Natural killer cell (primary cell): Measurements from ENCODE around the gene ASMTL. TPM values are rescaled to one million over a fixed set of nuclear protein-coding genes. Genes with fewer than 3 reads are reported as not detected.
"Not testable (repeated sequence)": the region's sequence is repeated elsewhere in the genome, so short reads cannot be mapped to it uniquely, and the experiment has no call there.

Source experiments
- ATAC-seq, 3 donors: fragments of 150-1000 bp in 2 of 3; fragments of 200-7000 bp in 1 of 3; cut with Tn5 transposase; 1 replicate in 1 of 3; 2 replicates in 2 of 3; pipeline ENCODE4 v1.10.0; 2021; ENCODE audit warnings: mild to moderate bottlenecking in 2 of 3, moderate library complexity in 2 of 3
- DNase-seq, 2 donors: peaks; one replicate each; pipeline versions ENCODE4 v3.0.0 to v3.0.0-alpha.2; 2013 to 2021; ENCODE audit warnings: mixed read lengths in 1 of 2
- H3K27ac ChIP-seq: one replicate; pipeline ENCODE4 v1.5.1; 2013; ENCODE audit warnings: mild to moderate bottlenecking, low read length
- H3K27me3 ChIP-seq: one replicate; pipeline ENCODE4 v1.6.1; 2013; ENCODE audit warnings: low read length; ENCODE audit not compliant: control insufficient read depth, insufficient read depth
- H3K36me3 ChIP-seq: one replicate; pipeline ENCODE4 v1.6.1; 2013; ENCODE audit warnings: low read length; ENCODE audit not compliant: control insufficient read depth, insufficient read depth
- H3K4me1 ChIP-seq: one replicate; pipeline ENCODE4 v1.6.1; 2013; ENCODE audit warnings: low read length; ENCODE audit not compliant: control insufficient read depth, insufficient read depth
- H3K4me3 ChIP-seq: one replicate; pipeline ENCODE4 v1.5.1; 2013; ENCODE audit warnings: low read length
- H3K9me3 ChIP-seq: one replicate; pipeline ENCODE4 v1.6.1; 2013; ENCODE audit warnings: low read length; ENCODE audit not compliant: control insufficient read depth, insufficient read depth
- H3K27ac Mint-ChIP-seq, 2 donors: one replicate each; pipeline ENCODE4 v1.8.0; 2022; ENCODE audit warnings: mild to moderate bottlenecking in 2 of 2, mixed read lengths in 2 of 2, moderate library complexity in 1 of 2
- H3K27me3 Mint-ChIP-seq, 2 donors: one replicate each; pipeline ENCODE4 v1.8.0; 2022; ENCODE audit warnings: low read depth in 2 of 2, mixed read lengths in 2 of 2
- H3K36me3 Mint-ChIP-seq: one replicate; pipeline ENCODE4 v1.8.0; 2022; ENCODE audit warnings: mixed read lengths
- H3K4me1 Mint-ChIP-seq, 2 donors: one replicate each; pipeline ENCODE4 v1.8.0; 2022; ENCODE audit warnings: mixed read lengths in 2 of 2
- H3K4me3 Mint-ChIP-seq: one replicate; pipeline ENCODE4 v1.8.0; 2022; ENCODE audit warnings: mild to moderate bottlenecking, moderate library complexity, mixed read lengths
- H3K9me3 Mint-ChIP-seq, 2 donors: one replicate each; pipeline ENCODE4 v1.8.0; 2022; ENCODE audit warnings: mixed read lengths in 2 of 2
- WGBS: methylation state at CpG from one replicate; pipeline ENCODE4 v1.1.7; 2013; ENCODE audit warnings: missing lambda C conversion rate; ENCODE audit not compliant: insufficient coverage; 5-methylcytosine and 5-hydroxymethylcytosine counted together
- intact Hi-C: fragments of 100-400 bp; cut with micrococcal nuclease; formaldehyde crosslinking; loops from one replicate; pipeline ENCODE4 v1.14.2; 2022
- total RNA-seq, 4 donors: library from RNA; stranded (reverse); fragments of 120-200 nt in 1 of 4; gene quantifications; one replicate each; pipeline versions ENCODE4 v1.2.3 to v1.2.4, GENCODE V29; 2013 to 2022
- TF ChIP-seq, protein P1 (sequence below): fragments of 200-600 bp; IDR thresholded peaks from one replicate; pipeline ENCODE4 v1.8.0; 2022; ENCODE audit warnings: antibody characterized with exemption

Gene ASMTL
- total RNA-seq, 3 donors from 2014 or later (not counting 1 experiment from before 2014, with no cell fraction given): 58.5 to 80.3 (median 66.1) TPM

DNA sequence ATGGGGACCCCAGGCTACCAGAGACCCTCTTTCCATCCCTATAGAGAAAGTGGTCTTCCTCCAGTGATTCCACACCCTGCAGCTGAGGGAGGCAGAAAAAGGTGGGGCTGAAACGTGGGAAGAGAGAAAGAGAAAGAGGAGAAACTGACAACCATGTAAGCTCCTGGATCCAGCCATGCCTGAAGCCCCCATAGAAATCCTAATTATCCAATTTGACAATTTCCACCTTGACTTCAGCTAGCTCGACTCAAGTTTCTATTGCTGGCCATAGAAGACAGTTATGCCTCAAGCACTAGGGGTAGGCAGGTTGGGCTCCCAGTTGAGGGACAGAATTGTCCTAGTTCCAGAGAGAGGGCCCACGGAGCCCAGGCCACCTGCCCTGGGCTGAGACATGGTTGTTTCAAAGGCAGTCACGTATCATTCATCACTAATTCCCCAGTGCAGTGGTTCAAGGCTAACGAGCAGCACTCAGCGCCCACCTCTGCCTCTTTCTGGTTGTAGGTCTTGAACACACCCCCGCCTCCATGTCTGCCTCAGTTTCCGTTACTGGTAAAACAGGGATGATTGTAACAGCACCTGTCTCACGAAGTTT lies 39.8 kb upstream of the ASMTL start:
- Histone ChIP-seq H3K4me1 (peaks cover 25% of the 10 kb centered on the region), H3K4me3 (no peak overlapping the region), H3K27me3 (no peaks in the 10 kb centered on the region), H3K36me3 (peaks cover 29% of the 10 kb centered on the region), H3K9me3 (no peaks in the 10 kb centered on the region), H3K27ac (peak overlapping the region; percentile 6)
- DNase-seq (no peak), ATAC-seq (no peak)
- 86% methylated on average over 8 of the region's 9 CpGs for WGBS
- intact Hi-C loops: no loop called here
- TF ChIP-seq, protein P1, sequence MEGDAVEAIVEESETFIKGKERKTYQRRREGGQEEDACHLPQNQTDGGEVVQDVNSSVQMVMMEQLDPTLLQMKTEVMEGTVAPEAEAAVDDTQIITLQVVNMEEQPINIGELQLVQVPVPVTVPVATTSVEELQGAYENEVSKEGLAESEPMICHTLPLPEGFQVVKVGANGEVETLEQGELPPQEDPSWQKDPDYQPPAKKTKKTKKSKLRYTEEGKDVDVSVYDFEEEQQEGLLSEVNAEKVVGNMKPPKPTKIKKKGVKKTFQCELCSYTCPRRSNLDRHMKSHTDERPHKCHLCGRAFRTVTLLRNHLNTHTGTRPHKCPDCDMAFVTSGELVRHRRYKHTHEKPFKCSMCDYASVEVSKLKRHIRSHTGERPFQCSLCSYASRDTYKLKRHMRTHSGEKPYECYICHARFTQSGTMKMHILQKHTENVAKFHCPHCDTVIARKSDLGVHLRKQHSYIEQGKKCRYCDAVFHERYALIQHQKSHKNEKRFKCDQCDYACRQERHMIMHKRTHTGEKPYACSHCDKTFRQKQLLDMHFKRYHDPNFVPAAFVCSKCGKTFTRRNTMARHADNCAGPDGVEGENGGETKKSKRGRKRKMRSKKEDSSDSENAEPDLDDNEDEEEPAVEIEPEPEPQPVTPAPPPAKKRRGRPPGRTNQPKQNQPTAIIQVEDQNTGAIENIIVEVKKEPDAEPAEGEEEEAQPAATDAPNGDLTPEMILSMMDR: no peak
- no peaks in the 10 kb centered on the region for H3K27me3 Mint-ChIP-seq
- no peak overlapping the region for H3K4me3 Mint-ChIP-seq
- H3K36me3 Mint-ChIP-seq: peaks cover 6% of the 10 kb centered on the region
- H3K4me1 Mint-ChIP-seq: peaks cover 39 to 56% of the 10 kb centered on the region in 2 donors
- peaks cover 0 to 5% of the 10 kb centered on the region in 2 donors for H3K9me3 Mint-ChIP-seq
- H3K27ac Mint-ChIP-seq: peak overlapping the region; percentile 65 to 78

DNA sequence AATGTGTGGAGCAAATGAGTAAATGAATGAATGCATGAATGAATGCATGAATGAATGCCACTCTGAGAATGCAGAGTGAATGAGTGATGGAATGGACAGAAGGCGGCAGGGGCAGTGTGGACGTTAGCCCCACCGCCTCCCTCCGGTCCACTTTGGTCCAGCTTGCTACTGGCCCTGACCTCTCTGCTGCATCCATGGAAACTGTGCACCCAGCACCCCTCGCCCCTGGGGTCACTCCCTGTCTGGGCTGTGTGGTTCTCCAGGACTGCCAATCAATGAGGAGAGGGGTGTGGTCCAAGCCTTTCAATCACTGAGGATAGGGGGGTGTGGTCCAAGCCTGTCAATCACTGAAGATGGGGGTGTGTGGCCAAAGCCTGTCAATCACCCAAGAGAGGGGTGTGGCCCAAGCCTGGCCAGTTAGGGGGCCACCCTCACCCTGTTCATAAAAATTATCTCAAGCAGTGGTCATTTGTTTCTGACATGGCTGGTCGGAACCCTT lies 39.2 kb upstream of the ASMTL start:
- Mint-ChIP-seq H3K36me3 (peaks cover 6% of the 10 kb centered on the region), H3K4me1 (peaks cover 45 to 61% of the 10 kb centered on the region in 2 donors), H3K9me3 (peaks cover 0 to 5% of the 10 kb centered on the region in 2 donors), H3K27me3 (no peaks in the 10 kb centered on the region), H3K4me3 (no peak overlapping the region), H3K27ac (peak overlapping the region; percentile 65 to 78)
- intact Hi-C loops: no loop called here
- Histone ChIP-seq H3K27me3 (no peaks in the 10 kb centered on the region), H3K9me3 (no peaks in the 10 kb centered on the region), H3K4me3 (no peak overlapping the region), H3K4me1 (peaks cover 31% of the 10 kb centered on the region), H3K36me3 (peaks cover 35% of the 10 kb centered on the region), H3K27ac (no peak overlapping the region)
- ATAC-seq (peak; percentile 83 to 85 (median 84)), DNase-seq (peak in 1 of 2 donors; percentile 71)
- TF ChIP-seq, protein P1: no peak
- WGBS: 84% methylated on average over 6 of the region's 6 CpGs

DNA sequence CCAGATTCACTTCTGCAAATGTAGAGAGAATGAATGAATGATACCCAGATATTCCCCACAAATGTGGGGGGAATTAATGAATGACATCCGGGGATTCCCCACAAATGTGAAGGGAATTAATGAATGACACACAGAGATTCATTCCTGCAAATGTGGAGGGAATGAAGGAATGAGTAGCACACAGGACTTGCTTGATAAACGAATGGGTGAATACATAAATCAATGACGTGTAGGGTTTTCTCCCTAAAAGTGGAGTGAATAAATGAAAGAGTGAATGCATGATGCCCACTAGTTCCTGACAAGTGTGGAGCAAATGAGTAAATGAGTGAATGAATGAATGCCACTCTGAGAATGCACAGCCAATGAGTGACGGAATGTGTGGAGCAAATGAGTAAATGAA lies 38.5 kb upstream of the ASMTL start:
- H3K27ac ChIP-seq, H3K4me3 Mint-ChIP-seq, DNase-seq, intact Hi-C loops, H3K9me3 ChIP-seq, H3K4me3 ChIP-seq, H3K36me3 Mint-ChIP-seq, H3K9me3 Mint-ChIP-seq, ATAC-seq, H3K27me3 ChIP-seq, H3K27me3 Mint-ChIP-seq: not testable (repeated sequence)
- WGBS: 97% methylated on average over 4 of the region's 4 CpGs
- peaks cover 42 to 63% of the 10 kb centered on the region in 2 donors for H3K4me1 Mint-ChIP-seq
- peak overlapping the region in 1 of 2 donors; percentile 65 for H3K27ac Mint-ChIP-seq
- peaks cover 35% of the 10 kb centered on the region for H3K4me1 ChIP-seq
- H3K36me3 ChIP-seq: peaks cover 41% of the 10 kb centered on the region

DNA sequence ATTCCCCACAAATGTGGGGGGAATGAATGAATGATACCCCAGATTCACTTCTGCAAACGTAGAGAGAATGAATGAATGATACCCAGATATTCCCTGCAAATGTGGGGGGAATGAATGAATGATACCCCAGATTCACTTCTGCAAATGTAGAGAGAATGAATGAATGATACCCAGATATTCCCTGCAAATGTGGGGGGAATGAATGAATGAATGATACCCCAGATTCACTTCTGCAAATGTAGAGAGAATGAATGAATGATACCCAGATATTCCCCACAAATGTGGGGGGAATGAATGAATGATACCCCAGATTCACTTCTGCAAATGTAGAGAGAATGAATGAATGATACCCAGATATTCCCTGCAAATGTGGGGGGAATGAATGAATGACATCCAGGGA lies 38.0 kb upstream of the ASMTL start:
- H3K4me3 ChIP-seq, H3K36me3 Mint-ChIP-seq, H3K27me3 Mint-ChIP-seq, intact Hi-C loops, H3K27me3 ChIP-seq, H3K4me3 Mint-ChIP-seq, ATAC-seq, H3K9me3 Mint-ChIP-seq, DNase-seq, H3K27ac Mint-ChIP-seq, H3K27ac ChIP-seq, H3K9me3 ChIP-seq: not testable (repeated sequence)
- H3K4me1 Mint-ChIP-seq: peaks cover 38 to 60% of the 10 kb centered on the region in 2 donors
- Histone ChIP-seq H3K4me1 (peaks cover 34% of the 10 kb centered on the region), H3K36me3 (peaks cover 39% of the 10 kb centered on the region)
- WGBS: no CpG with 5 or more reads among the region's 1 CpG

DNA sequence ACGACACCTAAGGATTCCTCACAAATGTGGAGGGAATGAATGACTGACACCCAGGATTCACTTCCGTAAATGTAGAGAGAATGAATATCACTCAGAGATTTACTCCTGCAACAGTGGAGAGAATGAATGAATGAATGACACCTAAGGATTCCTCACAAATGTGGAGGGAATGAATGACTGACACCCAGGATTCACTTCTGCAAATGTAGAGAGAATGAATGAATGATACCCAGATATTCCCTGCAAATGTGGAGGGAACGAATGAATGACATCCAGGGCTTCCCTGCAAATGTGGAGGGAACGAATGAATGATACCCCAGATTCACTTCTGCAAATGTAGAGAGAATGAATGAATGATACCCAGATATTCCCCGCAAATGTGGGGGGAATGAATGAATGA lies 36.6 kb upstream of the ASMTL start:
- H3K4me3 Mint-ChIP-seq, H3K36me3 Mint-ChIP-seq, H3K27ac ChIP-seq: not testable (repeated sequence)

More for the DNA sequence above, 36.6 kb upstream of the ASMTL start:
- intact Hi-C loops, H3K27ac Mint-ChIP-seq, DNase-seq, H3K4me3 ChIP-seq, H3K27me3 Mint-ChIP-seq, H3K9me3 Mint-ChIP-seq, ATAC-seq, H3K27me3 ChIP-seq, H3K9me3 ChIP-seq: not testable (repeated sequence)
- H3K4me1 Mint-ChIP-seq: peaks cover 31 to 57% of the 10 kb centered on the region in 2 donors
- Histone ChIP-seq H3K4me1 (peaks cover 43% of the 10 kb centered on the region), H3K36me3 (peaks cover 42% of the 10 kb centered on the region)
- WGBS: 100% methylated on average over 1 of the region's 5 CpGs
